NCI-H187 treated with DMSO at 0.1 percent for 48 hours (cell line): ENCODE measurements around the gene GPR37L1.
"Not testable (repeated sequence)": the region's sequence is repeated elsewhere in the genome, so short reads cannot be mapped to it uniquely, and the experiment has no call there.

Experiments
- DNase-seq: peaks from one replicate; lab custom pipeline; 2025; lab: John Stamatoyannopoulos, UW

Gene GPR37L1

DNA sequence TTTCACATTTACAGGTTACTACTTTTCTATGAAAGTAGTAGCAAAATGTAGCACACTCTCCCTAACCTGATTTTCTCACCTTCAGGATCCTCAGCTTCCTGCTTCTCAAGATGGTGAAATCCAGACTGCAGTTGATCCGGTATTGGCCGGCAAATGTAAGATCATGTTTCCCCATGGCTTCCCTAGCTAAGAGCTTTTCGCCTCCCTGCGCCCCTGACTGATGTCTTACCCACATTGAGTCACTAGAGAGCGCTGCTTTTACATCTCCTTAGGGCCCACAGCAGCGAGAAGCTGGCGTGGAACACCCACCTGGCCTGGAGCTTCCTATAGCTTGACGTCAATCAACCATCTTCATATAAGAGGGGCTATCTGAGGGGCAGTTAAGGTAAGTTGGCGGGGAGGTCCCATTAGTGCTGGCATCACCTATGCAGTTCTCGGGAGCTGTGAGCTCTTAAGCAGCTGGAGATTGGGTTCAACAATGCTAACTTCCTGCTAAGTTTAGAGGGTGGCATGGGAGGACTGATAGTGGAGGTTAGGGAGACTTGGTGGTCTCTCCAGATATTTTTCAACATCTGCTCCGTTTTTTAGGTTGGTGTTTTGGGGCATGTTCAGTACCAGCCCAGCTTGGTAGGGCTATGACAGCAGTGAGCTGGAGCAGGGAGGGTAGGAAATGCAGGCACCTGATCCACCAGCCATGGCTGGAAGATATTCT is 32.2 kb downstream of the GPR37L1 start:
- DNase-seq: peak; percentile 92

DNA sequence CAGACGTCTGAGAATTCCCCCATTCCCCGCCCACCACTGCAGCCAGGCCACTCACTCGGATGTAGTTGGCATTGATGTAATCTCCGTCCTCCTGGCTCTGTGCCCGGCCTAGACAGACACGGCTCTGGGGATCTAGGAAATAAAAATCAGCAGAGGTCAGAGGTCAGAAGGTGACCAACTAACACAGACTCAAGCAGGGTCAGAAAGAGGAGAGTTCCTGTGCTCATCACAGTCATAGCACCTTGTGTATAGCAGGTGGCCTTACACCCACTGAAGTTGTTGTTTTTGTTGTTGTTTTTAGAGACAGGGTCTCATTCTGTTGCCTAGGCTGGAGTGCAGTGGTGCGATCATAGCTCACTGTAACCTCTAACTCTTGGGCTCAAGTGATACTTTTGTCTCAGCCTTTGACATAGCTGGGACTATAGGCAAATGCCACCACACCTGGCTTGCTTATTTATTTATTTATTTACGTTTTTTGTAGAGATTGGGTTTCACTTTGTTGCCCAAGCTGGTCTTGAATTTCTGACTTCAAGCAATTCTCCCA is 32.8 kb downstream of the GPR37L1 start:
- DNase-seq: no peak

DNA sequence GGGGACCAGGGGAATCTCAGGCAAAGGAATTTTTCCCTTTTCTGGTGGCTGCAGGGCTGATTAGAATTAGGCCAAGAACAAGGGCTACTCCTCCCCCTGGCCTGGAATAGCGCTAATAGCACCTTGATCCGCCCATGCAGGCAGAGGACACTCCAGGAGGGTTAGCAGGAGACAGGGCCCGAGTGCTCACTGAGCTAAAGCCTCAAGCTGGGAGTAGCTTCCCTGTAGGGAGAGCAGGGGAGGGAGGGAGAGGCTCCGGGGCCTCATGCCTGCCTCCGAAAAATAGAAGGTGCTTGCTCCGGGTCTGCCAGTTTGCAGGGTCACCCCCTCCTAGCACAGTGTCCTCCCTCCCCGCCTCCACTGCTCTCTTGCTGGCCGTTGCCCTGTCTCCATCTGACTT is 33.9 kb downstream of the GPR37L1 start:
- DNase-seq: no peak

DNA sequence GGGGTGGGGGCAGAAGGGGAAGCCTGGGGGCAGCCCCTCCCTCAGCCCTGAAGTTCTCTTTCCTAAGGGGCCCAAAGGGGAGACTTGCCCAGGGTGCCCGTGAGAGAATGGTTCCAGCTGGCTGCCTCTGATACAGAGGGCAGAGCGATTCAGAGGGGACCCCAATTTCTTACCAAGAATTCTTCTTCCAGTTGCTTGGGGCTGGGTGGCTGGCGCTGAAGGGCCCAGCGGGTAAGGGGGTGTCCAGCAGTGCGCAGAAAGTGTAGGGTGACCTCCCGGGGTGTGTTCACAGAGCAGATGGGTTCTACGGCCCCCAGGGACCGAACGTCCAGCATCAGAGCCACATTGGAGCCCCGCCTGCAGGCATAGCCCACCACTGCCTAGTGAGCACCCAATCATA is 35.2 kb downstream of the GPR37L1 start:
- DNase-seq: no peak

DNA sequence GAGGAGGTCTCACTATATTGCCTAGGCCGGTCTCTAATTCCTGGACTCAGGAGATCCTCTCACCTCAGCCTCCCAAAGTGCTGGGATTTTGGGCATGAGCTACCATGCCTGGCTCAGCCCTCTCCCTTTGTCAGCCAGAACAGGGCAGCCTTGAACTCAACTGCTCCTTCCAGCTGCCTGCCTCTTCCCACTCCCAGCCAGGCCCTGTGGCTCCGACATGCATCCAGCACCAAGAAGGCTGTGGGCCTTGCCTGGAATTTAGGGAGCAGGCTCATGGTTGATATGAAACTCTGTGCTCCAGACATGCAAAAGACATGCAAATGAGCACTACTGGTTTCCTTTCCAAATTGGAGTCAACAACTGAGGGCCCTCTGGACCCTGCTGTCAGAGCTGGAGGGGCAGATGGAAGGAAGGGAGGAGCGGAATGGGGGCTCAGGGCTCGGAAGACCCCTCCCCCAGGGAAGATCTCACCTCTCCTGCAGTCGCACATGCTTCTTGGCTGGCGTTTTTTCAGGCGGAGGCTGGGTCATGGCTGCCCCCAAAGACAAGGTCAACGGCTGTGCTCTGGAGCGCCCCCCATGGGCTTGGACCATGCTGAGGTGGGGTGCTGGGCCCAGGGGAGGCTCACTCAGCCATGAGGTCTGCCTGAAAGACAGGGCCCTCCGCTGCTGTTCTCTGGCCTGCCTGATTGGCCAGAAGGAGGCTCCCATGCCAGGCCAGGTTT is 36.3 kb downstream of the GPR37L1 start:
- no peak for DNase-seq

DNA sequence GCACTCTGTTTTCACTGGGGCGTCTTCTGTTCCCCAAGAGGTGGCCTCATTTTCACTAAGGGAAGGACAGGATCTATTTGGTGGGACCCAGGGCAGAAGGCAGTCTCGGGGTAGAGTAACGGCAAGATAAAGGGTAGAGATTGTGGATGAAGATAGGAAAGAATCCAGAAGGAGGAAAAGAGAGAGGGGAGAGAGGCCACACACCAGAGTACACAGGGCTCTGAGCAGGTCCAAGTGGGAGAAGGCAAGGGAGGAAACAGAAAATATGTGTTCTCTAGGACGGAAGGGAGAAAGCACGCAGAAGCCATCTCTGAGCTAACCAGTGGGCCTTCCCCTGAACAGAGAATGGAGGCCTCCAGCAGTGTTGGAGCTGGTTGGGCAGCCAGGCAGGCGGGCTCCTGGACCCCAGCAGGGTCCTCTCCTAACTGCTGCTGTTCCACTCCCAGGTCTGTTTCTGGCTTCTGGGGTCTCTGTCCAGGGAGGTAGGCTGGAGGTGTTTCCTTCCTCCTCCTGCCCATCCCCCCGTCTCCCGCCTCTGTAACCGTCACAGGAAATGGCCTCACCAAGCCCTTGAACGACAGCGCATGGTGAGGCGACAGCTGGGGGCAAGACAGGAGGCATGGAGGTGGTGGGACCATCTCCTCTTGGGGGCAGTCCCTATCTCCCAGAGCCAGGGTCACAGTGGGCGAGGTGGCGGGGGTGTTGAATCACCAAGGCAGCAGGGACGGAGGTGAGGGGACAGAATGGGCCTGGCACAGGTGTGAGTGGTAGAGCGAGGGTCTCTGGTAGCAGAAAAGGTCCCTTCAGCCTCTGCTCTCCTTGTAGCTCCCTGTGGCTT is 37.0 kb downstream of the GPR37L1 start:
- DNase-seq: no peak

DNA sequence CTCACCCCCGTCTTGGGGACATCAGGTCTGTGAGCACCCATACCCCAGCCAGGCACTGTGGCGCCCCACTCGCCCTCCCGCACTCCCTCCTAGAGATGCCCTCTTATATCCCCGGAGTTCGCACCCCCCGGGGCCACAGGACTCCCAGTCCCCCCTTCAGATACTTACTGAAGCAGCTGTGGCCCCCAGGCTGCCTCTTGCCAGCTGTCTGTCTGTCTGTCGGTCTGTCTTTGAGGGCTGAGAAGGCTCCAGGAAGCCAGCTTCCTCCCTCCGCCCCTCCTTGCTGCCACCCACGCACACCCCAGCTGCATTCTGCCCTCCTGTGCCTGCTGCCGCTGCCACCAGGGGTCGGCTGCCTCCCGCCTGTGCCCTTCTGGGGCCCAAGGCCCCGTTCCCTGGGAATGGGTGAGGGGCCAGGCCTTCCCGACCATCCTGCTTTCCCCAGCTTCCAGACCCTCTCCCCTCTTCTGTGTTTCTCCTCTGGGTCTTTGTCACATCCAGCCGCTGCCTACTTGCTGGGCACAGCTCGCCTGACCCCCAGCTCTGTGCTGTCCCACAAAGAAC is 37.7 kb downstream of the GPR37L1 start, which contains the start of gene PTPN7:
Gene PTPN7 (minus strand): TSS at position 226 of the 564 bp plus-strand sequence. CDS start 1,200 bp downstream, outside the sequence.
- DNase-seq: no peak

DNA sequence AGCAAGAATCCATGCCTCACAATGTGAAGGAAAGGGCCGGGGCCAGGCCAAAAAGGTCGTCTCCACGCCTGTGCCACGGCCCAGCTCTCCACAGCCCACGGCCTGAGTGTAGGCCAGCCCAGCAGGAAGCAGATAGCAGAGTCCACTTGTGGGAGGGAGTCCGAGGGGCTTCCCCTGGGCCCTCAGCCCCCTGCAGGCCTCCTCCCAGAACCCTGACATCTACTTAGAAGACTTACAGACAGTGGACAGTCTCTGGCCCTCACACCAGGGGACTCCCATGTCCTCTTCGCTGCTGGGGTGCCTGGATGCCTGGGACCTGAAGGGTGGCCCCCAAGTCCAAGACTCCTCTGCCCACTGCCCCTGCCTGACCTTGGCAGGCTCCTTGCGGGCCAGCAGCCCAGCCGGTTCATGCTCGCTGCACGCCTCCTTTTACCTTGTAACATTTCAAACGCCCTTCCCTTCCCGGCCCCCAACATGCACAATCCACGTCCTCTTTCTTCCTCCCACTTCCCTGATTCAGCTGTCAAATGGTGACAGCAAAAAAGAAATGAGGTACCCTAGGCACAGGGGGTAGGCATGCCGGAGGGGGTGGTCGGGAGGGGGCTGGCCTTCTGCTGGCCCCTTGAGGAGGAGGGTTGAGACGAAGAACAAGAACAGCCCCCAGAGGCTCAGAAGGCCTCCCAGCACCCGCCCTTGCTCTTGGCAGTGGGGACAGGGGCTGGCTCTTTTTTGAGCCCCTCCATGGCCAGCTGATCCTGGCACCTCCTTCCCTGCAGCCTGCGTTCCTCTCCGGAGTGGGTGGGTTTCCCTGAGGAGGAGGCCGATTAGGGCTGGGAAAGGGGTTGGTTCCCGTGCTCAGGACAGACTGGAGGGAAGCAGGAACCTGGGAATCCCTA is 38.7 kb downstream of the GPR37L1 start:
- no peak for DNase-seq

DNA sequence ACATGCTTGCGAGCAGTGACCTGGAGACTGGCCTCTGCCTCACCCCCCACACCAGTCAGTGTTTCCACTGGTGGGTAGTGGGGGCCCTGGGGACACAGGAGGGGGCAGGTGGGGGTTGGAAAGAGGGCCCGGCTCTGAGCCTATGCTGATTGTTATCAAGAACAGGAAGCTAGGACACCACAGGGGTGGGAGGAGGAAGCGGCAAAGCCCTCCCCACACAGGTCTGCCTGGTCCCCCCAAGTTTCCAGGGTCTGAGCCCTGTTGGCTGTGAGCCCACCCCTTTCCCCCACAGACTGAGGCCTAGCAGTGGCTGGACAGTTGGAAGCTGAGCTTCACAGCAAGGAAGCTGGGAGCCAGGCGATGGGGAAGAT is 39.3 kb downstream of the GPR37L1 start:
- no peak for DNase-seq

DNA sequence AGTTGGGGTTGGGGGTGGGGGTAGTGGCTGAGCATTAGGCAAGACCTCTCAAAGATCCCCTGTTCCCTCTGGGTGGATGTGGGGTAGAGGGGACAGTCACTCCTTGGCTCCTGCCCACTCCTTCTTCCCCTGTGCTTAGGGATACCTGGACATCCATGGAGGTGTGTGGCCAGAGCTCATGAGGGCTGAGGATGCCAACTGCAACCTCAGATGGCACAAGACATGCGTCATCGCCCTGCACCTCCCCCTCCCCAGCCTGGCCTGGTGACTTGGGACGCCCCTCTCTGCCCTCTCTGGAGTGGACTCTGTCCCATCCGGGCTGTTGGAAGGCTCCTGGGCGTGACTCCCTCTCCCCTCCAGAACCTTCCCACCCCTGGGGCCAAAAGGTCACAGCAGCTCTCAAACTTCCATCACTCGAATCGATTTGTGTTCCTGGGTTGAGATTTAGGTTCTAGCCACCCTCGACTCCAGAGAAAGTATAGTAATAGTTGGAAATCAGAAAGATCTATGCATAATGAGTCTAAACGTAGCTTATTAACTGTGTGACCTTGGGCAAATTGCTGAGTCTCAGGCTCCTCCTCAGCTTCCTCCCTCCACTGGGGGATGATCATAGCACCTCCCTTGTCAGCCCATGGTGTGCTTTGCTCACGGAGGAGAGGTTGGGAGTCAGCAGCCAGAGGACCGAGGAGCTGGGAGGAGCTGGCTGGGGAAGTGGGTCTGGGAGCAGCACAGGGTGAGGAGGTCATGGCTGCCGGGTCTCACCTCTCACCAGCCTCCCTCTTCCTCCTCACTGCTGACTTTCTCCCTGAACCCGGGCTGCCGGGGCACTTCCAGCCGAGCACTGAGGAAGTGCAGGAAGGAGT is 39.9 kb downstream of the GPR37L1 start:
- no peak for DNase-seq

DNA sequence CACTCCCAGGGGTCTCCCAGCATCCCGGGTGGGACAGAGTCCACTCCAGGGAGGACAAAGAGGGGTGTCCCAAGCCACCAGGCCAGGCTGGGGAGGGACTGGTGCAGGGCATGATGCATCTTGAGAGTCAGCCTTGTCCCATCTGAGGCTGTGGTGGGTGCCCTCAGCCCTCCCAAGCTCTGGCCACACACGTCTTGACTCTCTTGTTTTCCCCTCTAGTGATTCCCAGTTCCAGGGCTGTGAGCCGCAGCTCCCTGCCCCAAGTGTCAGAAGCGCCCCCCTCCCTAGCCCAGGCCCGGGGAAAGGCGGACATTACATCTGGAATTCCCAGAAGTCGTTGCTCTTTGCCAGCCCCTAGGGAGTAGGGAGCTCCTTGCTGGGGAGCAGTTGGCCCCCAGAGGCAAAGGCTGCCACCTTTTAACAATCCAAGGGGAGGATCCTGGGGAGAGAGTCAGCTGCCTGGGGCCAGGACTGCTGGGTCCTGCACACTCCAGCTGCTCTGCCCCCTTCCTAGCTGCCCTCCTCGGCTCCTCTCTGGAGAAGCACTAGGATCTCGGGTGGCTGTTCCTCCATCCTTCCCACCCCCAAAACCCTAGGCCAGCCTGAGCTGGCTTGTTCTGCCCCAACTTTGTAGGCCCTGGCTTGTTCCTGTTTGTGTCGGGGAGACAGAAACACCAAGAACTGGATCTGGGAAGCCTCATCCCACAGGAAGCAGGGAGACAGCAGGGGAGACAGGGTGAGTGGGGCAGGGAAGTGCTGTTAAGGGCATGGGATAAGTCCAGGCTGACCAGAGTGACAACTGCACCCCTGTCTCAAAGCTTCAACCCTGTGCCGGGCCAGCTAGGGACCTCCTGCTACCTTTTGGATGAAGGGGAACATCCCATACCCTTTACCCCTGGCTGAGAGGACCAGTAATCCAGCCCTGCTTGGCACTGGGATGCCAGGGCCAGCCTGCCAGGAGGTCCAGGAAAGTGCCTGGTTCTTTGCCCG is 40.9 kb downstream of the GPR37L1 start:
- DNase-seq: no peak

DNA sequence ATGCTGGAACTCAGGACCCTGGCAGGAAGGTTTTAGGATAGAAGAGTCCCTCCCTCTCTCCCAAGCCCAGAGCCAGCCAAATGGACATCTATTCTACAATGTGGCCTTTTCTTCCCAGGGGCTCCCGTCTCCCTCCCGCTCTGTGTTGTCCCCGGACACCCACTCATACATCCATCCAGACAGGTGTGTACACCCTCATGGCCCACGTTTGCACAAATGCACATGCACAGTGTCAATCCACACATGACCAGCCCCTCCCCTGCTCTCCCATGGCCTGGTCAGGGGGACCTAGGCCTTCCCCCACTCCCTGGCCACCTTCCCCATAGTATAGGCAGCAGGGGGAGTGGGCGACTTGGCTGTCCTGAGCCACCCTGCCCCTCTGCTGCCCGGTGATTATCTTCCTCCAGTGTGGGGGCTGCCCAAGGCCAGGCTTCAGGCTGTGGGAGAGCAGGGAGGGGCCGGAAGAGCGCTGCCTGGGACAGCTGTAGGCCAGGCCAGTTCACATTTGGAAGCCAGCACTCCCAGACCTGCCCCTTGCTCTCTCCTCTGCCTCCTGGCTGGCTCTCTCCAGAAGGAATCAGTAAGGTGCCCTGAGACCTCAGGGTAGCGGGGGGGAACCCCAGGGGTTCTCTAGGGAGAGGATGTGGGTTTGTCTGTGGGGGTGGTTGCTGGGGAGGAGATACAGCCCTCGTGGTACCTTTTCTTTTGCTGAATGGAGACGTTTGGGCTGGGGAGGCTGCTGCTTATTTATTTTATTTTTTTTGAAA is 41.7 kb downstream of the GPR37L1 start:
- DNase-seq: no peak

DNA sequence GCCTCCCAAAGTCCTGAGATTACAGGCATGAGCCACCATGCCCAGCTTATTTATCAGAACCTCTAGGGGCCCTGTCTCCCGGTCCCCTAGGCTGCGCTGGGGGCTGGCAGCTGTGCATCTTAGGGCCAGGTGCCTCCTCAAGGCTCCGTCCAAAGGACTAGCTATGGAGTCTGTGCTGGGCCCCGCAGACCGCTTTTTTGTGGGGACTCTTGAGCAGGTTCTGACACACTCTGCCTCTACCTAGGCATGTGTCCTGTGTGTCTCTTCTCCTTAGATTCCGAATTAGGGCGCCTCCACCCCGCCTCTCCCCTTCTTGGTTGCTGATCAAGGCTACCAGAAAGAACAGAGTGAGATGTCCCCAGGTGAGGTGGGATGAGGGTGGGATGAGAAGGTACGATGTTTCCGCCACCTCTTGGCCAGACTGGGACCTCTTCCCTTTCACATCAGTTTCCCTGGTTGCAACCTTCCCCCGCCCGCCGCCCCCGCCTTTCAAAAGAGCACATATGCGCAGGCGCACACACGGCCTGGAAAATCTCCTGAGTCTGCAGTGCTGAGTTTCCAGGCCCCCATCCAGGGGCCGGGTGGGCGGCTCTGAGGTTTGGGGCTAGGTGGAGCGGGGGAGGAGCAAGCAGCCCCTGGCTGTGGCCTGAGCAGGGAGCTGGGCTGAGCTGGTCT is 42.7 kb downstream of the GPR37L1 start:
- no peak for DNase-seq

DNA sequence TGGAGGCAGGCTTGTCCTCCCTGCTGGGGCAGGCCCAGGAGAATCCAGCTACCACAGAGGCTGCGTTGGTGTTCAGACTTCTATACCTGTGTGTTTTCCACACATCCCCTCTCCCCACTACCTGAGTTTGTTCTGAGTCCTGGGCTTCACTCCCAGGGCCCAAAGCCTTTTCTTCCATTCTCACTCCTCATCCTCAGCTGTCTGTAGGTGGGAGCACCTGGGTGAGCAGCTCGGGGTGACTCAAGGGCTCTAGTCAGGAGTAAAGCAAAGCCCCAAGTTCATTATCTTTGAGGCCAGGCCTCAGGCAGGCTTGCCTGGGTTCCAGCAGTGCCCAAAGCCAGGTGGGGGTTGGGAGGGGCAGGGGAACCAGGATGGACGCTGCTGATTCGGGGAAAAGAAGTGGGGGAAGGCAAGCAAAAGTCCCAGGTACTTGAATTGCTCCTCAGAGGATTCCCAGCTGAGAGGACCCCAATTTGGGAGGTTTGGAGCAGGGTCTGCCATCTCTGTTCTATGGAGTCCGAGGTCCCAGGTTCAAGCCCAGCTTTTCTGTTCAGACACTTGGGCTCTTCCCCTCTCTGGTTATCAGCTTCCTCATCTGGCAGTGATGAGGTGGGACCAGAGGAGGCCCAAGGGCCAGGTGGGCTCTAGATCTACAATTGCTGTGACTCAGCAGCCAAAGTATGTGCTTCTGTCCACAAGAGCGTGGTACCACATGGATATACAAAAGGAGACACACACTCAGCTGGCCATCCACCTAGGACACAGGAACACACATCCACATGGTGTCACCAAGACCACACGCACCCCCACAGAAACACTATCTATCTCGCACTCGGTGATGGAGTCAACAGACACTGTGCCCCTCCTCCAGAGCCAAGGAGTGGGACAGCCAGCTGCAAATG is 43.5 kb downstream of the GPR37L1 start:
- DNase-seq: no peak

DNA sequence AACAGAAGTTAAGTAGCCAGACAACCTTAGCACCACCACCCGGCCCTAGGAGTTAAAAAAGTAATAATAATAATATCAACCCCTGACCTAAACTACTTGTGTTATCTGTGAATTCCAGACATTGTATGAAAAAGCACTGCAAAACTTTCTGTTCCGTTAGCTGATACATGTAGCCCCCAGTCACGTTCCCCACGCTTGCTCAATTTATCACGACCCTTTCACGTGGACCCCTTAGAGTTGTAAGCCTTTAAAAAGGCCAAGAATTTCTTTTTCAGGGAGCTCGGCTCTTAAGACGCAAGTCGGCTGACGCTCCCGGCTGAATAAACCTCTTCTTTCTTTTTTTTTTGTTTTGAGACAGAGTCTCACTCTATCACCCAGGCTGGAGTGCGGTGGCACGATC is 44.3 kb downstream of the GPR37L1 start:
- not testable (repeated sequence) for DNase-seq

DNA sequence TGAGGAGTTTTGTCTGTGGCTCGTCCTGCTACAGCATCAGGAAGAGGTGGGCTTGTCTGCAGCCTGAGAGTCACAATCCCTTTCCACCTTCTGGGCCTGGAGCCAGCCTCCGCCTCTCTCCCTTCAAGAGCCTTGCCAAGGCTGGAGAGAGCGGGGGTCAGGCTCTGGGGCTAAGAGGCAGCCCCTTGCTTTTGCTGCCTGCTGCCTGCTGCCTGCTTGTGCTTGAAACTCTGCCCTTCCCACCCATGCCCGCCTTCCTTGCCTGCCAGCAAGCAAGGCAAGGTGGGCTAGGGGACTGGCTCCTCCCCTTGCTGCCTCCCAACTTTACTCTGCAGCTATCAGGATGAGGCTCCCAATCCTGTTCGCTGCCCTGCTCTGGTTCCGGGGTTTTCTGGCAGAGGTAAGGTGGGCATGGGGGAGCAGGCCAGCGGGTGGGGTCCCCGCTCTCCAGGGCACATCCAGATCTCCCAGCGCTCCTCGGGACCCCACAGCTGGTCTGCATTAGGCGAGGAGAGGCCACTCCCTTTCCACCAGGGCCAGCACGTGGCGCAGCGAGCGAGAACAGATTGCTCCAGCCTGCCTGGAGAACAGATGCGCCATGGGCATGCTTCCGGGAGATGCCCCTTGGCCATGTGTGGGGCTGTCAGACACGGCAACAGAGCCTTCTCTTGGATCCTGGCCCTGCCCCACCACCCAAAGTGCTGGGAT is 45.1 kb downstream of the GPR37L1 start:
- no peak for DNase-seq
